ENCODE results near the gene NIFK.

- TF ChIP-seq POLR2A (IDR thresholded peaks at IDR 0.05; ENCODE audit: low read depth) (no peak), POLR2AphosphoS5 (IDR thresholded peaks at IDR 0.05) (no peak), CTCF (IDR thresholded peaks at IDR 0.05) (no peak)
Measured at GRCh38 chr2:121778741-121779487, 42.2 kb upstream of the NIFK start.
